ENCODE data around the gene NUB1. TPM values are rescaled to one million over a fixed set of nuclear protein-coding genes. Genes with fewer than 3 reads are reported as not detected.

The NUB1 gene
- total RNA-seq, 1 donor from 2014 or later = 48.5 TPM

DNA sequence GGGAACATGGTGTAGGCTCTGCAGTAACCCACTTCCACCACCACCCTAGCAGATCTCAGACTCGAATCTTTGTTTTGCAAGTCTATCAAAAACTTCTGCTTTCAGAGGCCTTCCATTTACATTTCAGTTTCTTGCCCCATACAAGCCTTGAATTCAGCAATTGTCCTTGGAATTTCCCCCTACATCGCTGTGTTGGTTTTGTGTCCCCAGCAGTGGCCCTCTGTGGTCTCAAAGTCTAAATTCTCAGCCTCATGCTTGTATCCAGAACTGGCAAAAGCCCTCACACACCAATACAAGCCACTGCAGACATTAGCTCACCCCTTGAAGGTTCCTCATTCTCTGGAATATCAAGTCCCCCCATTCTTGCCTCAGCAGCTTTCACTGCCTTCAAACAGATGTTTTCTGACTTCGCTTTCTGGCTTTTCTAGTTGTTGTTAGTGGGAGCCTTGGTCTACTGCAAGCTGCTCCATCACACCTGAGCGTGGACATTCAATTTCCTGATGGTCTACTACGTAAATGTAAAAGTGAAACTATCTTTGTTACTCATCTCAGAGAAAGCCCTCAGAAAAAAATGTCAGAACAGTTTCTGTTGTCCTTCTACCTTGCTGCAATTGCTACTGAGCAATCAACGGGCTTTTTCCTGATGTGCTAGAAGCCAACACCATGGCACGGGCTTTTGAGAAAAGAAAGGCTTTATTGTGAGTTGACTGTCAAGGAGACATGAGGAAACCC lies 1.8 kb upstream of the NUB1 start:
- no peak for DNase-seq (ENCODE audit: low spot score)
- no peak for ATAC-seq
- intact Hi-C loops (cut with DNase I) = loop anchor here (10.0 kb wide), 1 partner anchor 615 kb away; no protein-coding TSS in a partner anchor

DNA sequence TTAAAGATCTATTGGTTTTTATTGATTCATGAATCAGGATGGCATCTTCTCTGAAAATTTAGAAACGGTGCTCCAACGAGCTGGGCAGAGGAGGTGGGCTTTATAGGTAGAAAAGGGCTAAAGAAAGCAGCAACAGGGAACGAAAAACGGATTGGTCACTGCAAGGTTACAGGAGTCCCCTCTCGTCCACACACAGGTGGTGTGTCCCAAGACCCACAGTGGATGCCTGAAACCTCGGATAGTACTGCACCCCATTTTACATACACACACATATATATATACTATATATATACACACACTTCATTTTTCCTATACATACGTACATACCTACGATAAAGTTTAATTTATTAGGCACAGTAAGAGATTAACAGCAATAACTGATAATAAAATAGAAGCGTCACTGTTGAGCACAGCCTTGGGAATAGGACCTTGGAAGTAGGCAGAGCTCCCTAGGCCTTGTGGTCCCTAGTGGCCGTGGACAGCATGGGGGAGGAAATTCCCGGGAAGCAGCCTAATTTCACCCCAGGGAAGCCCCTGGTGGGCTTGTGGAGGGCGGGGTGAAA lies 737 bp upstream of the NUB1 start:
- peak; percentile 41 for ATAC-seq
- intact Hi-C loops (cut with DNase I) = loop anchor here (10.0 kb wide), 1 partner anchor 616 kb away; no protein-coding TSS in a partner anchor
- no peak for DNase-seq (ENCODE audit: low spot score)

DNA sequence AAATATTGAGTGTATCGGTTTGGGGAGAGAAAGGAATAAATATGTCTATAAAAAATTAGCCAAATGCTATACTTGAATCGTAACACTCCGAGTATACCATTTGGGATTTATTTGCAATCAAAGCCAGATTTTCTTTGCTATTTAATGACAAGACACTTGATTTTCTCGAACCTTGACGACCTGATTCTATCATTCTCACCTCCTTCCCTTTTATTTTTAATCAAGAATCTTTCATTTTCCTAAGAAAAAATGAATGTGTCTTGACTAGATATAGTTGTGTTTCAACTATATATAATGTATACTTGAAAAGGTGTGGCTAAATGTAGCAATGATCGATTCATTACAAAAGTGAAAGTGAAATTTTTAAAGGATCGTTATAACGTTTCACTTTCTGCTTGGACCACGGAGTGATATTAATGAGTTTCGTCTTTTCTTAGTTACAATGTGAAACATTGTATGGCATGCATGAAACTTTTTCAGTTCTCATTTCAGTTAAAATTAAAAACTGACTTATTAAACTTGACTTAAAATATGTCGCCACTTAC lies 562 bp downstream of the NUB1 start:
- DNase-seq (ENCODE audit: low spot score) (no peak), ATAC-seq (no peak)
- intact Hi-C loops (cut with DNase I) = loop anchor here (10.0 kb wide), 1 partner anchor 617 kb away; no protein-coding TSS in a partner anchor

DNA sequence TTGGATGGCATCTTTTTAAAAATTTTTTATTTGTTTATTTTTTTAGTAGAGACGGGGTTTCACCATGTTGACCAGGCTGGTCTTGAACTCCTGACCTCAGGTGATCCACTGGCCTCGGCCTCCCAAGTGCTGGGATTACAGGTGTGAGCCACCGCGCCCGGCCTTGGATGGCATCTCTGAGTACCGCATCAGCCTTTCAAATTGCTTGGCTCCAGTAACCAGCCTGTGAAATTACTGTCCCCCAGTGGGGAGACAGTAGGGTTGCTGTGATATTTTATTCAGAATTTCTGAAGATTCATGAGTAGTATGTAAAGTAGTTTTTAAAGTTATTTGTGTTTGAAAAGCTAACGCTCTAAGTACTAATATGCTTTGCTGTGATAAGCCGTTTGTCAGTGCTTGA lies 1.2 kb downstream of the NUB1 start:
- no peak for ATAC-seq
- no peak for DNase-seq (ENCODE audit: low spot score)

DNA sequence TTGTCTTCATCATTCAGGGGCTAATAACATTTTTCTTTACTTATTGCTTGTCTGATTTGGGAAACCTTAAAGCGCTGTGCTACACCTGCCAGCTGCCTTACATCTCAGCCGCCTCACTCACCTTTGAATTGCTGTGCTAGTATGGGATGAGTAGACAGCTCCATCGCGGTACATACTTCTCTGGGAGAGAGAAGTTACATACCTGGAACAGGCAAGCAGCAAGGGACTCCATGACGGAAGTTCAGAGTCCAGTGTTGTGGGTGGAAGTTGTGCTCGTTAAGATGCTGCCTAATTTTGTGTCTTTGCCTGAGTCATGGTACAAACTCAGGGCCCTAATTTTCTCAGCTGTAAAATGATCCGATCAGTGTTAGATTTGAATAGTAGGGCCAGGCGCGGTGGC lies 1.9 kb downstream of the NUB1 start:
- intact Hi-C loops (cut with DNase I) = loop anchor here (10.0 kb wide), 1 partner anchor 619 kb away; no protein-coding TSS in a partner anchor
- no peak for DNase-seq (ENCODE audit: low spot score)
- no peak for ATAC-seq

More for the DNA sequence above, 1.2 kb downstream of the NUB1 start:
- intact Hi-C loops (cut with DNase I) = loop anchor here (10.0 kb wide), 1 partner anchor 618 kb away; no protein-coding TSS in a partner anchor

DNA sequence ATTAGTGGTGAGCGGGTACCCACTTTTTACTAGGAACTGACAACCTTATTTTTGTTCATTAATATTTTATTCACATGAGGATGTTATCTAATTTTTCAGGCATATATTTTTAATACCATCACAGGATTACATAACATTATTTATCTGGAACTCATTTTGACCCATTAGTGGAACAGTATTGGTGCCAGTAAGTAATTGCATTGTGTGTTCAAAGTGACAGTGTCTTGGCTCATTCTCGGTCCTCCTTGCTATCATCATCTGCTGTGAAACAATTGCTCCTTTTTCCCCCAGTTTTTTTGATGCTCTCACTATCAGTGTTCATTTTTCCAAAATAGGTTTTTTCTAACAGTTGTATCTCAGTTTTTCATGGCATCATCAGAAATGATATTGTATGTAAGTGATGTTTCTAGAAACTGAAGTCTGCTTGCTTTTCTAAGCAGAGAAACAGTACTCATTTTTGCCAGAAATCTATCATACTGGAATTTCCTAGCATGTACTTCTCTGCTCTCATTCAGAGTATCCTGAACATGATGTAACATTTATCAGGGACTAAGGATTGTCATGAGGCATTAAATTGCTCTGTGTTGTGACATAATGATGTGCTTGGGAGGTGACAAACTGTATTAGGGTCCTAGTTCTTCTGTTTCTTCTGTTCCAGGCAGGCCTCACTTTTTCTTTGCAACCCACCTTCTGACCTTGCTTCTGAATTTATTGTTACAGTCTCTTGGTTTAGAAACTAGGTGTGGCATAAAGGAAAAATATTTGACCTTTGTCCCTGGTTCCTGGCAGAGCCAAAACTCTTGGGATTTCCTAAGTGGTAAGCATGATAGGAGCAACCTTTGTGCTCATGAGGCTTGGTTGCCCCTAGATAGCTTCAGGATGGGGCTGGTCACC lies 4.2 kb downstream of the NUB1 start:
- no peak for DNase-seq (ENCODE audit: low spot score)
- intact Hi-C loops (cut with DNase I) = loop anchor here (10.0 kb wide), 1 partner anchor 621 kb away; no protein-coding TSS in a partner anchor
- ATAC-seq = no peak

DNA sequence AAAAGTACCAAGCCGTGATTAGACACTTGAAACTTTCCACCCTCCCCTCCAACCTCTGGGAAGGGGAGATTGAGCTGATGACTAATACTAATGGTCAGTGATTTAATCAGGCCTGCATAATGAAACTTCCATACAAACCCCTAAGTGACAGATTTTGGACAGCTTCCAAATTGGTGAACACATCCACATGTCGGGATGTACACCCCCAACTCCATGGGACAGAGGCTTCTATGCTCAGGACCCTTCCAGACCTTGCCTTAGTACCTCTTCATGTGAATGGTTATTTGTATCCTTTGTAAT lies 4.8 kb downstream of the NUB1 start:
- no peak for ATAC-seq
- DNase-seq (ENCODE audit: low spot score) = no peak
- intact Hi-C loops (cut with DNase I) = loop anchor here (10.0 kb wide), 1 partner anchor 622 kb away; no protein-coding TSS in a partner anchor

DNA sequence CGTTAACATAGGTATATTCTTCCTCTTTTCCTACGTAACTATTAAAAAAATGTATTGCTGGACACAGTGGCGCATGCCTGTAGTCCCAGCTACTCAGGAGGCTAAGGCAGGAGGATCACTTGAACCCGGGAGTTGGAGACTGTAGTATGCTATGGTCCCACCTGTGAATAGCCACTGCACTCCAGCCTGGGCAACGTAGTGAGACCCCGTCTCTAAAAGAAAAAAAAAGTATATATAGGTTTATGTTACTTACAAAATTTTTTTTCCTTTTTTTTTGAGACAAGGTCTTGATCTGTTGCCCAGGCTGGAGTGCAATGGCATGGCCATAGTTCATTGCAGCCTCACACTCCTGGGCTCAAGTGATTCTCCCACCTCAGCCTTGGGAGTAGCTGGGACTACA lies 5.6 kb downstream of the NUB1 start:
- intact Hi-C loops (cut with DNase I) = loop anchor here (10.0 kb wide), 1 partner anchor 622 kb away; no protein-coding TSS in a partner anchor
- no peak for ATAC-seq

DNA sequence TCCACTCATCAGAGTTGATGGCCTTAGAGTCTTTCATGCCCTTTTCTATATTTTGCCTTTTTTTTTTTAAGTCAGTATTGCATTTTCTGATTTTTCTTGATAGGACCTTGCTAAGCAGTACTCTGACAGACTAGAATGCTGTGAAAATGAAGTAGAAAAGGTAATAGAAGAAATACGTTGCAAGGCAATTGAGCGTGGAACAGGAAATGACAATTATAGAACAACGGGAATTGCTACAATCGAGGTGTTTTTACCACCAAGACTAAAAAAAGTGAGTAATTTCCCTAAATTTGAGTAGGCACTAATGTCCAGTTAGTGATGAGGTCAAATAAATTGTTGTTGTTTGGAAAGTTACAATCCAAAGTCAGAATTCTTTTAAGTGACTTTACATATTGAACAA lies 7.4 kb downstream of the NUB1 start:
- intact Hi-C loops (cut with DNase I) = loop anchor here (10.0 kb wide), 1 partner anchor 624 kb away; no protein-coding TSS in a partner anchor
- ATAC-seq (no peak), DNase-seq (ENCODE audit: low spot score) (no peak)

More for the DNA sequence above, 5.6 kb downstream of the NUB1 start:
- DNase-seq (ENCODE audit: low spot score) = no peak

DNA sequence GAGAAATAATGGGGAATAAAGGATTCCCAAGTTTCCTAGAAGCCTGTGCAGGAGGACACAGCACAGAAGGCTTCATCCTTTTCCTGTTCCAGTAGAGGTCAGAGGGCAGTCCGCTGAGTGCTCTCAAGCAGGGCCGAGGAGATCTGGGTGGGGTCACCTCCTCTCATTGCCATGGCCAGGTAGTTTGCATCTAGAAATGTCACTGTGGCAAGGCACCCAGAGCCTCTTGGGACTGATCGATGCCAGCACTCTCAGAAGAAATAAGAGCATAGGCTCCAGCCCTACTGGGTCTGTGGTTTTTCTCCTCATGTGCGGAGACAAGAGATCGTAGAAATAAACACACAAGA lies 7.9 kb downstream of the NUB1 start:
- ATAC-seq (peak; percentile 28), DNase-seq (ENCODE audit: low spot score) (no peak)
- intact Hi-C loops (cut with DNase I) = loop anchor here (10.0 kb wide), 1 partner anchor 625 kb away; no protein-coding TSS in a partner anchor

DNA sequence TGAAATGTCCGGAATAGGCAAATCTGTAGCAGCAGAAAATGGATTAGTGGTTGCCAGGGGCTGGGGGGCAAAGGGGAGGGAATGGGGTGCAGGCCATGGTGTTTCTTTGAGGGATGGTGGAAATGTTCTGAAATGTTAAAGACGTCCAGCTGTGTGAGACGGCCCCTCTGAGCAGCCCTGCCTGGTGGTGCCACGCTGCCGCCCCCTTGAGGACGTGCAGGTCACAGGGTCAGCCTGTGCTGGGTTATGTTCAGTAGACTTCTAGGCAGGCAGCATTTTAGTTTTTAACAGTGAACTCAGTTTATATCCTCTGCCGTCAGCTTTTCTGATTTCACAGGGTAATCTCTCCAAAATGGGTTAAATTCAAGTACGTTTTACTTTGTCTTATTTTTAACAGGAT lies 9.4 kb downstream of the NUB1 start:
- ATAC-seq (no peak), DNase-seq (ENCODE audit: low spot score) (no peak)
- intact Hi-C loops (cut with DNase I) = loop anchor here (5.0 kb wide), 1 partner anchor 34 kb away; no protein-coding TSS in a partner anchor

DNA sequence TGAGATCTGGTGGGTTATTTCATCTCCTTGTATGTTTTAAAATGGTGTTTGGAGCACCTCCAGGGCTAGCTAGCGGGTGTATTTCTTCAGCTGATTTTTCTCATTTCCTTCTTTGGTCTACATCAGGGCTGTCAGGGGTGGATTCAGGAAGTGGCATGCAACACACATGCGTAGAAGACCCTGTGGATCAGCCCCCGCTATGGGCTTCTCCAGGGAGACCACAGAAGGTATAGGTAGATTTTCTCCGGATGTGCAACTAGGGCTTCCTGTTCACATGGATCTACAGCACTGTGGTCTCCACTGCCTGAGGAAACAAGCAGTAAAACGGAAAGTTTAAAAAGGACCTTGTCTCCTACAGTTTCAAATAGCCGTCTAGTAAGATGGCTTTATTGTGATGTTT lies 10.4 kb downstream of the NUB1 start:
- no peak for DNase-seq (ENCODE audit: low spot score)
- intact Hi-C loops (cut with DNase I) = loop anchor here (5.0 kb wide), 1 partner anchor 35 kb away; no protein-coding TSS in a partner anchor
- ATAC-seq = no peak

DNA sequence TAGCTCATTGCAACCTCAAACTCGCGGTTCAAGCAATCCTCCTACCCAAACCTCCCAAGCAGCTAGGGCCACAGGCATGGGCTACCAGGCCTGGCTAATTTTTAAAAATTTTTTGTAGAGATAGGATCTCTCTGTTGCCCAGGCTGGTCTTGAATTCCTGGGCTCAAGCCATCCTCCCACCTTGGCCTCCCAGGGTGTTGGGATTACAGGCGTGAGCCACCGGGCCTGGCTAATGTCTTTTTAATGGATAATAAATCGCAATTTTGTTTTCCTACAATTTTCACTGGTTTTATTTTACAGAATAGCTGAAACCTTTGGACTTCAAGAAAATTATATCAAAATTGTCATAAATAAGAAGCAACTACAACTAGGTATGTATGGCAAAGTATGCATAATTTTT lies 10.9 kb downstream of the NUB1 start:
- DNase-seq (ENCODE audit: low spot score) (no peak), ATAC-seq (no peak)
- intact Hi-C loops (cut with DNase I) = loop anchor here (5.0 kb wide), 1 partner anchor 35 kb away; no protein-coding TSS in a partner anchor

DNA sequence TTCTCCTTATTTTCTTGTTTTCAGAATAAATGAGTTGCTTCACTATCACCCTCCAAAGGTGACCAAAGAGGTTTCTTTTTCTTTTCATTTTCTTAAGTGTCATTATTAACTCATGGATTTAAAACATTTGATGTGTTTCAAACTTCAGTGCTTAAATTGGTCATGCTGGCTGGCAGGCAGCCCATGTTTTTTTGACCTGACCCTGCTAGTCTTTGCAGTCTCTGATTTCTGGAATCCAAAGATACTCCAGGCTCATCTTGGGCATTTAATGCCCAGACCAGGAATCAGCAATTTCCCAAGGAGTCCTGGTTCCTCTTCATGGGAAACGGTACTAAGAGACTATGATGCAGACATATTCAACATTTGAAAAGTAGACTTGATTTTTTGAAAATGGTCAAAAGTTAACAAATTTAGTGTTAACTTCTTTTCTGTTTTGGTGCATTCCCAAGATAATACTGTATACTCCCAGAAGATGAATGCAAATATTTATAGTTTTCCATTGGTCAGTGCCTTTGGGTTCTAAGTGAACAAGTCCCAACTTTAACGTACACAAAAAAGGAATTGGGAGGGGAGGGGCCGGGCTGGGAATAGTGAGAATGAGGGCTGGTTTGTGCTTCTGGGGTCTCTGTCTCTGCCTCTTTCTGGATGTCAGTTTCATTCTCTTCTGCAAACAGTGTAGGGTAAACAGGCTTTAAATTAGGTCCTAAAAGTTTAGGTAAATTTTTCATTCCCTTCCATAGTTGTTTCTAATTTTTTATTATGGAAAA lies 19.8 kb downstream of the NUB1 start:
- intact Hi-C loops (cut with DNase I) = no loop called here

DNA sequence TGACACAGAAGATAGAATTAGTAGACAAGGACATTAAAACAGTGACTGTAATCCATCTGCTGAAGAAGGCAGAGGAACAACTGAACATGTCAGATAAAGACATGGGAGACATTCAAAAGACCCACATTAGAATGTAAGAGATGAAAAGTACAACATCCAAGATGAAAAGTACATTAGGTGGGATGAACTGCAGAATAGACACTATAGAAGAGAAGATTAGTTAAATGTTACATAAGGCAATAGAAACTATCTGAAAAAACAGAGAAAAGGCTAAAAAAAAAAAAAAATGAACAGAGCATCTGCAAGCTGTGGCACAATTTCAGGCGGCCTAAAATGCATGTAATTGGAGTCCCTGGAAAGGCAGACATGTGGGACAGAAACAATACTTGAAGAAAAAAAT lies 21.6 kb downstream of the NUB1 start:
- ATAC-seq (no peak), DNase-seq (ENCODE audit: low spot score) (no peak)
- intact Hi-C loops (cut with DNase I) = no loop called here

More for the DNA sequence above, 19.8 kb downstream of the NUB1 start:
- DNase-seq (ENCODE audit: low spot score) = no peak
- no peak for ATAC-seq

DNA sequence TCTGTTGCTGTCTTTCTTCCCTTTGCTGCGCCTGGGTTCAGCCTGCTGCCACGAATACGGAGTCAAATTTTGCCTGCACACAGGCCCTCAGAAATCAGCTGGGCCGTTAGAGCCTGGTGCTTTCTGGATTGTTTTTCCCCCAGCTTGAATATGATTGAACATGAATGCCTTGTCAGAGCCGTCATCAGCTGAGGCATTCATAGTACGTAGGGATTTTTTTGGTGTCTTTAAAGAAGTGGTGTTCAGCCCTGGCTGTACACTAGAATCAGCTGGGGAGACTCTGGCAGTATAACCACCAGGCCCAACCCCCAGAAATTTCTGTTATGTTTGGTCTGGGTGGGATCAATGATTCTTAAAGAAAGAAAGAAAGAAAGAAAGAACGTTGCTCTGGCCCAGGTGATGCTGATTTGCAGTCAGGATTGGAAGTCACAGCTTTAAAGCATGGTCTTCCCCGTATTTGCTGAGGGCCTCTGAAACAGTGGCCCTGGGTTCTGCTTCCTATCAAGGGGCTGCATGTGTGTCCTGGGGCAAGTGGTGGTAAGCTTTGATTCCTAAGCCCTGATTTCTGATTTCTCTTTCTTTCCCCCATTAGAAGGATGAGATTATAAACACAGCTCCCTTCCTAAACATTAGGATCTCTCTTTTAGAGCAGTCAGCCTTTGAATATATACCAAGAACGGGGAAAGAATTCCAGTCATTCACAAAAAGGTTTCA lies 24.7 kb downstream of the NUB1 start:
- no peak for DNase-seq (ENCODE audit: low spot score)
- ATAC-seq = no peak
- intact Hi-C loops (cut with DNase I) = no loop called here

DNA sequence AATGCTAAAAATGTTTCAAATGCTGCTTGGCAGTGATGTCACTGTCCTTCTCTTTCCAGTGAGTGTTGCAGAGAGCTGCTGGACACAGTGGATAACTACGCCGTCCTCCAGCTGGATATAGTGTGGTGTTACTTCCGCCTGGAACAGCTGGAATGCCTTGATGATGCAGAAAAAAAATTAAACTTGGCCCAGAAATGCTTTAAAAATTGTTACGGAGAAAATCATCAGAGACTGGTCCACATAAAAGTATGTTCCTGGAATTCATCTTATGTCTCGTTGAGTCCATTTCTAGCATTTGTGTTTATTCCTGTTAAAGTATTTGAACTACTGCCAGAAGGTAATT lies 25.2 kb downstream of the NUB1 start:
- no peak for DNase-seq (ENCODE audit: low spot score)
- ATAC-seq = peak; percentile 69
- intact Hi-C loops (cut with DNase I) = no loop called here

DNA sequence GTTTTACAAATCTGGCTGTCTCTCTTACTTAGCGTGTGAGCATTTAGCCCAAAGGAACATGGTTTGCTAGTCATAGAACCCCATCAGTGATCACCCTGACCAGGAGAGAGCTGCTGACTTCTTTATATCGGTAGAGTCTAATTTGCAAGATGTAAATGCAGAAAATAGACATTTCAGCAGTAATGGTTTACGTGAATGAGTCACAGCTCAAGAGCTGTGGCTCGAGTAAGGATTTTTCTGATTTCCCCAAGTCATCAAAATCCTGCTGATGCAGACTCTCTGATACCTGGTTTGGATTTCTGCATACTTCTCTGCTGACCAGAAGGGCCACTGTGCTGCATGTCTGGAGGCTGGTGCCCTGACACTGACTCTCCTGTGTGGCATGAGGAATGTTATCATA lies 25.7 kb downstream of the NUB1 start:
- DNase-seq (ENCODE audit: low spot score) = no peak
- no peak for ATAC-seq
- intact Hi-C loops (cut with DNase I) = no loop called here
